ENCODE results near the gene AGT.

The AGT gene

GRCh38 chr1:230754796-230755195, 40.9 kb upstream of the AGT start:
- no peak overlapping the region for H3K4me2 ChIP-seq (ENCODE audit: low read depth, low read length, poor library complexity, severe bottlenecking)
- no peaks in the 10 kb centered on the region for H3K36me3 ChIP-seq (ENCODE audit: low read length)
- no peaks in the 10 kb centered on the region for H3F3A ChIP-seq (ENCODE audit: insufficient read depth)
- H3K9ac ChIP-seq (ENCODE audit: low read length), result no peak overlapping the region
- H3K9me3 ChIP-seq (ENCODE audit: insufficient read depth, low read length), result no peaks in the 10 kb centered on the region
- H3K4me3 ChIP-seq (ENCODE audit: insufficient read depth, low read length, poor library complexity, severe bottlenecking), result no peak overlapping the region
- H4K20me1 ChIP-seq (ENCODE audit: low read depth, low read length), result no peaks in the 10 kb centered on the region
- no peak overlapping the region for H2AFZ ChIP-seq (ENCODE audit: low read depth, low read length, severe bottlenecking)
- H3K27me3 ChIP-seq (ENCODE audit: low read length), result no peaks in the 10 kb centered on the region
- H3K9me2 ChIP-seq (replicated peaks; ENCODE audit: insufficient read depth, low read length), result no peaks in the 10 kb centered on the region
- no peak for TF ChIP-seq CTCF (IDR thresholded peaks at IDR 0.05; ENCODE audit: insufficient read depth, low read length, poor library complexity, severe bottlenecking)
- TF ChIP-seq EZH2phosphoT487 (conservative IDR thresholded peaks at IDR 0.05; ENCODE audit: low read length), result no peak
- H3K27ac ChIP-seq (ENCODE audit: low read depth, low read length), result no peak overlapping the region
- H3K79me2 ChIP-seq (ENCODE audit: insufficient read depth, low read length), result no peaks in the 10 kb centered on the region

GRCh38 chr1:230753586-230754251, 39.8 kb upstream of the AGT start:
- no peak overlapping the region for H2AFZ ChIP-seq (ENCODE audit: low read depth, low read length, severe bottlenecking)
- no peak overlapping the region for H3K4me2 ChIP-seq (ENCODE audit: low read depth, low read length, poor library complexity, severe bottlenecking)
- no peak overlapping the region for H3K4me3 ChIP-seq (ENCODE audit: insufficient read depth, low read length, poor library complexity, severe bottlenecking)
- no peaks in the 10 kb centered on the region for H3K9me2 ChIP-seq (replicated peaks; ENCODE audit: insufficient read depth, low read length)
- H3F3A ChIP-seq (ENCODE audit: insufficient read depth), result no peaks in the 10 kb centered on the region
- no peaks in the 10 kb centered on the region for H4K20me1 ChIP-seq (ENCODE audit: low read depth, low read length)
- H3K9ac ChIP-seq (ENCODE audit: low read length), result no peak overlapping the region
- no peaks in the 10 kb centered on the region for H3K27me3 ChIP-seq (ENCODE audit: low read length)
- H3K36me3 ChIP-seq (ENCODE audit: low read length), result no peaks in the 10 kb centered on the region
- no peak for TF ChIP-seq EZH2phosphoT487 (conservative IDR thresholded peaks at IDR 0.05; ENCODE audit: low read length)
- H3K27ac ChIP-seq (ENCODE audit: low read depth, low read length), result no peak overlapping the region
- no peaks in the 10 kb centered on the region for H3K9me3 ChIP-seq (ENCODE audit: insufficient read depth, low read length)
- no peaks in the 10 kb centered on the region for H3K79me2 ChIP-seq (ENCODE audit: insufficient read depth, low read length)

- Histone ChIP-seq H3K79me2 (ENCODE audit: insufficient read depth, low read length) (no peaks in the 10 kb centered on the region), H3K27me3 (ENCODE audit: low read length) (no peaks in the 10 kb centered on the region), H4K20me1 (ENCODE audit: low read depth, low read length) (no peaks in the 10 kb centered on the region), H3K9me3 (ENCODE audit: insufficient read depth, low read length) (no peaks in the 10 kb centered on the region), H3K27ac (ENCODE audit: low read depth, low read length) (no peak overlapping the region), H2AFZ (ENCODE audit: low read depth, low read length, severe bottlenecking) (no peak overlapping the region), H3K4me2 (ENCODE audit: low read depth, low read length, poor library complexity, severe bottlenecking) (no peak overlapping the region), H3K9ac (ENCODE audit: low read length) (no peak overlapping the region), H3K9me2 (replicated peaks; ENCODE audit: insufficient read depth, low read length) (no peaks in the 10 kb centered on the region), H3F3A (ENCODE audit: insufficient read depth) (no peaks in the 10 kb centered on the region), H3K36me3 (ENCODE audit: low read length) (no peaks in the 10 kb centered on the region), H3K4me3 (ENCODE audit: insufficient read depth, low read length, poor library complexity, severe bottlenecking) (no peak overlapping the region)
- TF ChIP-seq EZH2phosphoT487 (conservative IDR thresholded peaks at IDR 0.05; ENCODE audit: low read length), result no peak
- no peak for TF ChIP-seq CTCF (IDR thresholded peaks at IDR 0.05; ENCODE audit: insufficient read depth, low read length, poor library complexity, severe bottlenecking)
Observed at GRCh38 chr1:230753191-230753585, 39.3 kb upstream of the AGT start.

- TF ChIP-seq CTCF (IDR thresholded peaks at IDR 0.05; ENCODE audit: insufficient read depth, low read length, poor library complexity, severe bottlenecking), result no peak
- TF ChIP-seq EZH2phosphoT487 (conservative IDR thresholded peaks at IDR 0.05; ENCODE audit: low read length), result no peak
- Histone ChIP-seq H3K36me3 (ENCODE audit: low read length) (no peaks in the 10 kb centered on the region), H2AFZ (ENCODE audit: low read depth, low read length, severe bottlenecking) (no peak overlapping the region), H3K9me2 (replicated peaks; ENCODE audit: insufficient read depth, low read length) (no peaks in the 10 kb centered on the region), H3K9ac (ENCODE audit: low read length) (no peak overlapping the region), H3K9me3 (ENCODE audit: insufficient read depth, low read length) (no peaks in the 10 kb centered on the region), H3K4me2 (ENCODE audit: low read depth, low read length, poor library complexity, severe bottlenecking) (no peak overlapping the region), H3F3A (ENCODE audit: insufficient read depth) (no peaks in the 10 kb centered on the region), H3K27me3 (ENCODE audit: low read length) (no peaks in the 10 kb centered on the region), H4K20me1 (ENCODE audit: low read depth, low read length) (no peaks in the 10 kb centered on the region), H3K27ac (ENCODE audit: low read depth, low read length) (no peak overlapping the region), H3K4me3 (ENCODE audit: insufficient read depth, low read length, poor library complexity, severe bottlenecking) (no peak overlapping the region), H3K79me2 (ENCODE audit: insufficient read depth, low read length) (no peaks in the 10 kb centered on the region)
Observed at GRCh38 chr1:230752407-230752806, 38.5 kb upstream of the AGT start.

Data from SU-DHL-6 (cell line).